ENCODE results near the gene CASQ2. TPM values are rescaled to one million over a fixed set of nuclear protein-coding genes. Genes with fewer than 3 reads are reported as not detected.

CASQ2 gene
- total and polyA plus RNA-seq, 9 of the 15 experiments (the other 6 are each of a cell fraction or from before 2014, with no cell fraction given) = not detected

DNA sequence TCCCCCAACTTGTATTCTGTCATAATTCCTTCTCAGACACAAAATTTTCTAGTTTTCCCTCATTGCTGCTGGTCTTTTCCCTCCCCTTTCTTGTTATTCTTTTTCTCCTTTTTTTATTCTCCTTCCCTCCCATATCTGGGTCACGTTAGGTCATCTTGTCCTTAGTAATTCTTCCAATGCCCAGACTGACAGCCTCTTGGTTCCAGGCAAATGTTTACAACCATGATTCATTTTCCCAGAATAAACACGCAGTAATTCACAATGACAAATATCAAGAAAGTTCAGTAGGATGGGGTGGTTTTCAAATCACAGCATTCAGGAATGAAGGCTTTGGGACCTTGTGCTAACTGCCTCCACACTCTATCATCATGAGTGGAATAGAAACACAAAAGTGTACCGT is 47.2 kb upstream of the CASQ2 start:
- intact Hi-C loops (cut with micrococcal nuclease) (no loop called here), in situ Hi-C loops (cut with MboI) (no loop called here)
- CTCF ChIA-PET (ENCODE audit: low intra/inter-chr PET ratio) = interaction anchor here (0.6 kb wide), 1 partner anchor 352 kb away, joined by 3 read pairs; no protein-coding TSS in a partner anchor
- no peak overlapping the region for H3K27ac ChIP-seq (ENCODE audit: extremely low read depth, low read depth, low read length)
- no peaks in the 10 kb centered on the region for H3K9me1 ChIP-seq (ENCODE audit: control insufficient read depth, insufficient read depth, low read length)
- H4K20me1 ChIP-seq (replicated peaks; ENCODE audit: control insufficient read depth, insufficient read depth, low read length) = no peaks in the 10 kb centered on the region
- H3K4me2 ChIP-seq (ENCODE audit: insufficient read depth, low read length) = no peak overlapping the region
- no peak for DNase-seq (ENCODE audit: extremely low read depth in 1 of 4, low spot score in 3 of 4)
- H3K36me3 ChIP-seq (ENCODE audit: control insufficient read depth, insufficient read depth, low read length) = no peaks in the 10 kb centered on the region
- POLR2A ChIA-PET = no interaction called here
- 0% methylated on average over 3 of the region's 3 CpGs for WGBS (ENCODE audit: insufficient coverage, low coverage, missing lambda C conversion rate)
- H3K4me3 ChIP-seq = no peak overlapping the region
- no peak for ATAC-seq
- no peaks in the 10 kb centered on the region for H3K27me3 ChIP-seq (ENCODE audit: control insufficient read depth in 2 of 2, insufficient read depth in 2 of 2, low read length in 2 of 2)
- H2AFZ ChIP-seq (ENCODE audit: low read depth, low read length) = no peak overlapping the region
- FAIRE-seq = no peak
- no peaks in the 10 kb centered on the region for H3K79me2 ChIP-seq (ENCODE audit: control insufficient read depth, insufficient read depth, low read length)
- H3K9ac ChIP-seq (ENCODE audit: insufficient read depth in 1 of 2, low read depth in 2 of 2, low read length in 2 of 2) = no peak overlapping the region
- BruUV-seq (replicated peaks) = no TSS peak
- H3K9me3 ChIP-seq (replicated peaks; ENCODE audit: control insufficient read depth, insufficient read depth, low read depth, low read length) = no peaks in the 10 kb centered on the region
- no peaks in the 10 kb centered on the region; a peak in 1 of 5 replicates for H3K4me1 ChIP-seq (replicated peaks in 1 of 2; ENCODE audit: control insufficient read depth in 2 of 2, insufficient read depth in 2 of 2, low read length in 2 of 2)
- no peak for TF ChIP-seq ZNF347 (CRISPR knock-in tag; IDR thresholded peaks at IDR 0.05; ENCODE audit: low read depth)
- no peak for TF ChIP-seq CBX2 (IDR thresholded peaks at IDR 0.05; ENCODE audit: insufficient read depth, low read length, poor library complexity, severe bottlenecking)
- no peak for TF ChIP-seq ELF2 (CRISPR knock-in tag; IDR thresholded peaks at IDR 0.05)
- TF ChIP-seq, protein P1, sequence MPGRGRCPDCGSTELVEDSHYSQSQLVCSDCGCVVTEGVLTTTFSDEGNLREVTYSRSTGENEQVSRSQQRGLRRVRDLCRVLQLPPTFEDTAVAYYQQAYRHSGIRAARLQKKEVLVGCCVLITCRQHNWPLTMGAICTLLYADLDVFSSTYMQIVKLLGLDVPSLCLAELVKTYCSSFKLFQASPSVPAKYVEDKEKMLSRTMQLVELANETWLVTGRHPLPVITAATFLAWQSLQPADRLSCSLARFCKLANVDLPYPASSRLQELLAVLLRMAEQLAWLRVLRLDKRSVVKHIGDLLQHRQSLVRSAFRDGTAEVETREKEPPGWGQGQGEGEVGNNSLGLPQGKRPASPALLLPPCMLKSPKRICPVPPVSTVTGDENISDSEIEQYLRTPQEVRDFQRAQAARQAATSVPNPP (IDR thresholded peaks at IDR 0.05; ENCODE audit: borderline replicate concordance, insufficient read depth, insufficient read length) = no peak
- TF ChIP-seq RREB1 (CRISPR knock-in tag; IDR thresholded peaks at IDR 0.05) = no peak
- TF ChIP-seq, protein P2, sequence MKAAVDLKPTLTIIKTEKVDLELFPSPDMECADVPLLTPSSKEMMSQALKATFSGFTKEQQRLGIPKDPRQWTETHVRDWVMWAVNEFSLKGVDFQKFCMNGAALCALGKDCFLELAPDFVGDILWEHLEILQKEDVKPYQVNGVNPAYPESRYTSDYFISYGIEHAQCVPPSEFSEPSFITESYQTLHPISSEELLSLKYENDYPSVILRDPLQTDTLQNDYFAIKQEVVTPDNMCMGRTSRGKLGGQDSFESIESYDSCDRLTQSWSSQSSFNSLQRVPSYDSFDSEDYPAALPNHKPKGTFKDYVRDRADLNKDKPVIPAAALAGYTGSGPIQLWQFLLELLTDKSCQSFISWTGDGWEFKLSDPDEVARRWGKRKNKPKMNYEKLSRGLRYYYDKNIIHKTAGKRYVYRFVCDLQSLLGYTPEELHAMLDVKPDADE (conservative IDR thresholded peaks at IDR 0.05; ENCODE audit: control insufficient read depth, low read depth, low read length) = no peak
- TF ChIP-seq ZNF707 (CRISPR knock-in tag; conservative IDR thresholded peaks at IDR 0.05) = no peak
- TF ChIP-seq, protein P3, sequence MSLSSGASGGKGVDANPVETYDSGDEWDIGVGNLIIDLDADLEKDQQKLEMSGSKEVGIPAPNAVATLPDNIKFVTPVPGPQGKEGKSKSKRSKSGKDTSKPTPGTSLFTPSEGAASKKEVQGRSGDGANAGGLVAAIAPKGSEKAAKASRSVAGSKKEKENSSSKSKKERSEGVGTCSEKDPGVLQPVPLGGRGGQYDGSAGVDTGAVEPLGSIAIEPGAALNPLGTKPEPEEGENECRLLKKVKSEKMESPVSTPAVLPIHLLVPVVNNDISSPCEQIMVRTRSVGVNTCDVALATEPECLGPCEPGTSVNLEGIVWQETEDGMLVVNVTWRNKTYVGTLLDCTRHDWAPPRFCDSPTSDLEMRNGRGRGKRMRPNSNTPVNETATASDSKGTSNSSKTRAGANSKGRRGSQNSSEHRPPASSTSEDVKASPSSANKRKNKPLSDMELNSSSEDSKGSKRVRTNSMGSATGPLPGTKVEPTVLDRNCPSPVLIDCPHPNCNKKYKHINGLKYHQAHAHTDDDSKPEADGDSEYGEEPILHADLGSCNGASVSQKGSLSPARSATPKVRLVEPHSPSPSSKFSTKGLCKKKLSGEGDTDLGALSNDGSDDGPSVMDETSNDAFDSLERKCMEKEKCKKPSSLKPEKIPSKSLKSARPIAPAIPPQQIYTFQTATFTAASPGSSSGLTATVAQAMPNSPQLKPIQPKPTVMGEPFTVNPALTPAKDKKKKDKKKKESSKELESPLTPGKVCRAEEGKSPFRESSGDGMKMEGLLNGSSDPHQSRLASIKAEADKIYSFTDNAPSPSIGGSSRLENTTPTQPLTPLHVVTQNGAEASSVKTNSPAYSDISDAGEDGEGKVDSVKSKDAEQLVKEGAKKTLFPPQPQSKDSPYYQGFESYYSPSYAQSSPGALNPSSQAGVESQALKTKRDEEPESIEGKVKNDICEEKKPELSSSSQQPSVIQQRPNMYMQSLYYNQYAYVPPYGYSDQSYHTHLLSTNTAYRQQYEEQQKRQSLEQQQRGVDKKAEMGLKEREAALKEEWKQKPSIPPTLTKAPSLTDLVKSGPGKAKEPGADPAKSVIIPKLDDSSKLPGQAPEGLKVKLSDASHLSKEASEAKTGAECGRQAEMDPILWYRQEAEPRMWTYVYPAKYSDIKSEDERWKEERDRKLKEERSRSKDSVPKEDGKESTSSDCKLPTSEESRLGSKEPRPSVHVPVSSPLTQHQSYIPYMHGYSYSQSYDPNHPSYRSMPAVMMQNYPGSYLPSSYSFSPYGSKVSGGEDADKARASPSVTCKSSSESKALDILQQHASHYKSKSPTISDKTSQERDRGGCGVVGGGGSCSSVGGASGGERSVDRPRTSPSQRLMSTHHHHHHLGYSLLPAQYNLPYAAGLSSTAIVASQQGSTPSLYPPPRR (CRISPR knock-in tag; IDR thresholded peaks at IDR 0.05; ENCODE audit: borderline replicate concordance) = no peak

All from K562 (cell line).